Heart left ventricle (tissue), 16 donors: ENCODE results near the gene TBC1D5. TPM values are rescaled to one million over a fixed set of nuclear protein-coding genes. Genes with fewer than 3 reads are reported as not detected.

ENCODE experiments used
- ATAC-seq, 4 donors: fragments of 200-7000 bp; cut with Tn5 transposase; one replicate each; pipeline ENCODE4 v1.9.1; 2020 to 2022; ENCODE audit warnings: moderate library complexity in 4 of 4, mild to moderate bottlenecking in 3 of 4, moderate number of reproducible peaks in 1 of 4
- DNase-seq, 5 donors: peaks; one replicate each; pipeline ENCODE4 v3.0.0-alpha.2; 2020
- H3K27ac ChIP-seq, 12 donors: fragments of 200-600 bp; sonication (generic) in 4 of 12; one replicate each; pipeline versions ENCODE4 v1.5.0 to v1.8.0; 2016 to 2022; ENCODE audit warnings: mild to moderate bottlenecking in 2 of 12
- H3K27me3 ChIP-seq, 9 donors: fragments of 200-600 bp; sonication (generic) in 2 of 9; one replicate each; pipeline versions ENCODE4 v1.5.1 to v1.8.0; 2016 to 2022; ENCODE audit warnings: mild to moderate bottlenecking in 3 of 9
- H3K36me3 ChIP-seq, 9 donors: fragments of 200-600 bp; sonication (generic) in 2 of 9; one replicate each; pipeline versions ENCODE4 v1.5.0 to v1.8.0; 2018 to 2022; ENCODE audit warnings: mild to moderate bottlenecking in 2 of 9
- H3K4me1 ChIP-seq, 12 donors: fragments of 200-600 bp; sonication (generic) in 4 of 12; one replicate each; pipeline versions ENCODE4 v1.5.0 to v1.8.0; 2016 to 2022; ENCODE audit warnings: mild to moderate bottlenecking in 3 of 12
- H3K4me3 ChIP-seq, 12 donors: fragments of 200-600 bp; sonication (generic) in 4 of 12; one replicate each; pipeline versions ENCODE4 v1.5.0 to v1.8.0; 2017 to 2022; ENCODE audit warnings: mild to moderate bottlenecking in 9 of 12, moderate library complexity in 4 of 12
- H3K9me3 ChIP-seq, 12 donors: fragments of 200-600 bp; sonication (generic) in 4 of 12; one replicate each; pipeline versions ENCODE4 v1.5.0 to v1.8.0; 2016 to 2022; ENCODE audit warnings: mild to moderate bottlenecking in 1 of 12
- POLR2A ChIP-seq, 2 donors: fragments of 450-650 bp; IDR thresholded peaks; one replicate each; pipeline ENCODE4 v1.6.1; 2017; ENCODE audit warnings: antibody characterized with exemption in 2 of 2, mild to moderate bottlenecking in 2 of 2, moderate library complexity in 2 of 2
- WGBS, 4 donors: extraction: QIAGEN DNeasy Blood & Tissue Kit in 2 of 4; methylation state at CpG; one replicate each; pipeline versions ENCODE4 v1.1.5 to v1.1.7; 2013 to 2018; 5-methylcytosine and 5-hydroxymethylcytosine counted together
- intact Hi-C, 10 donors: fragments of 100-400 bp; cut with DNase I; formaldehyde crosslinking; loops; one replicate each; pipeline versions ENCODE4 v1.11.1 to v1.14.2; 2022
- polyA plus RNA-seq, 2 donors: library from polyadenylated mRNA; stranded (reverse); fragments of 200-250 nt; gene quantifications; one replicate each; pipeline ENCODE4 v1.2.3, GENCODE V29; 2013
- total RNA-seq, 9 donors: library from RNA; depleted of rRNA in 2 of 9; stranded (reverse); fragments of >200 nt in 2 of 9; fragmentation: NEBNext Ultra II Directional in 3 of 9; extraction: Animal tissue kit (Norgen Biotek cat#: 25700) in 3 of 9; gene quantifications; one replicate each; pipeline versions ENCODE4 v1.1.0 to v1.2.4, GENCODE V29; 2016 to 2023
- TF ChIP-seq, protein P1 (sequence below), 12 donors: fragments of 200-600 bp; sonication (generic) in 4 of 12; IDR thresholded peaks; one replicate each; pipeline versions ENCODE4 v1.5.0 to v1.8.0; 2018 to 2022; ENCODE audit warnings: antibody characterized with exemption in 12 of 12, mild to moderate bottlenecking in 5 of 12
- donor health status: ischemic (EF 13 %, LVEDD 7.1; RV severe dilation, severe dysfunction).
- donor health status: healthy with polysubstance abuse.
- donor health status: DM: no; HTN: yes; CAD: no.
- donor health status: DM: no; HTN: no; CAD: no.
- donor health status: ischemic (EF 25% LVEDD 6.9; RV normal size, moderate dysfunction).
- donor health status: ischemic (EF 25% LVEDD 5.7; RV mildly dilated, moderate dysfunction).
- donor health status: healthy.
- donor health status: DM: yes; HTN: yes; CAD: no.
- donor health status: ischemic (EF 35%, LVEDD 5.7; RV mildly dilated, moderate dysfunction).
- donor health status: nonischemic (EF 11% LVEDD 7.7; RV severe dilation, severe dysfunction).
- donor health status: DM: yes; HTN: yes; CAD: no.
- donor health status: PGD.
- donor health status: ischemic (EF 29% LVEDD 5.4; RV normal size, mild dysfunction).
- donor health status: nonischemic (EF 23%, LVEDD 6.1; RV moderate dilation, normal function).

Gene TBC1D5
- total and polyA plus RNA-seq, 11 donors, result 5.8 to 48.3 (median 31.1) TPM

- peaks cover 0 to 24% (median 18%) of the 10 kb centered on the region in 9 donors for H3K36me3 ChIP-seq
- no peaks in the 10 kb centered on the region for H3K27me3 ChIP-seq
- no peaks in the 10 kb centered on the region for H3K9me3 ChIP-seq
- TF ChIP-seq POLR2A (IDR thresholded peaks at IDR 0.05), result no peak
- TF ChIP-seq, protein P1, sequence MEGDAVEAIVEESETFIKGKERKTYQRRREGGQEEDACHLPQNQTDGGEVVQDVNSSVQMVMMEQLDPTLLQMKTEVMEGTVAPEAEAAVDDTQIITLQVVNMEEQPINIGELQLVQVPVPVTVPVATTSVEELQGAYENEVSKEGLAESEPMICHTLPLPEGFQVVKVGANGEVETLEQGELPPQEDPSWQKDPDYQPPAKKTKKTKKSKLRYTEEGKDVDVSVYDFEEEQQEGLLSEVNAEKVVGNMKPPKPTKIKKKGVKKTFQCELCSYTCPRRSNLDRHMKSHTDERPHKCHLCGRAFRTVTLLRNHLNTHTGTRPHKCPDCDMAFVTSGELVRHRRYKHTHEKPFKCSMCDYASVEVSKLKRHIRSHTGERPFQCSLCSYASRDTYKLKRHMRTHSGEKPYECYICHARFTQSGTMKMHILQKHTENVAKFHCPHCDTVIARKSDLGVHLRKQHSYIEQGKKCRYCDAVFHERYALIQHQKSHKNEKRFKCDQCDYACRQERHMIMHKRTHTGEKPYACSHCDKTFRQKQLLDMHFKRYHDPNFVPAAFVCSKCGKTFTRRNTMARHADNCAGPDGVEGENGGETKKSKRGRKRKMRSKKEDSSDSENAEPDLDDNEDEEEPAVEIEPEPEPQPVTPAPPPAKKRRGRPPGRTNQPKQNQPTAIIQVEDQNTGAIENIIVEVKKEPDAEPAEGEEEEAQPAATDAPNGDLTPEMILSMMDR (IDR thresholded peaks at IDR 0.05), result no peak
- ATAC-seq (no peak), DNase-seq (no peak)
- intact Hi-C loops, result no loop called here
- no peak overlapping the region for H3K4me3 ChIP-seq
- H3K27ac ChIP-seq, result no peak overlapping the region
- peaks cover 0 to 40% (median 20%) of the 10 kb centered on the region in 12 donors for H3K4me1 ChIP-seq
Measured at GRCh38 chr3:17183951-17184550, 558.4 kb downstream of the TBC1D5 start.

GRCh38 chr3:17182166-17182565 lies 560.3 kb downstream of the TBC1D5 start:
- peaks cover 0 to 29% (median 13%) of the 10 kb centered on the region in 12 donors for H3K4me1 ChIP-seq
- WGBS, 4 donors, result 33 to 52% (median 41%) methylated on average over 5 of the region's 5 CpGs
- H3K27me3 ChIP-seq, result no peaks in the 10 kb centered on the region
- intact Hi-C loops, result no loop called here
- TF ChIP-seq, protein P1 (IDR thresholded peaks at IDR 0.05), result no peak
- no peak for TF ChIP-seq POLR2A (IDR thresholded peaks at IDR 0.05)
- DNase-seq (no peak), ATAC-seq (no peak)
- H3K36me3 ChIP-seq, result peaks cover 0 to 24% (median 18%) of the 10 kb centered on the region in 9 donors
- peak overlapping the region in 1 of 12 donors; percentile 22 for H3K27ac ChIP-seq
- H3K9me3 ChIP-seq, result no peaks in the 10 kb centered on the region
- H3K4me3 ChIP-seq, result no peak overlapping the region

GRCh38 chr3:17181413-17181907 lies 561.0 kb downstream of the TBC1D5 start:
- Histone ChIP-seq H3K4me3 (no peak overlapping the region), H3K27me3 (no peaks in the 10 kb centered on the region), H3K4me1 (peaks cover 0 to 35% (median 14%) of the 10 kb centered on the region in 12 donors), H3K9me3 (no peaks in the 10 kb centered on the region), H3K27ac (peak overlapping the region in 1 of 12 donors; percentile 32), H3K36me3 (peaks cover 0 to 24% (median 18%) of the 10 kb centered on the region in 9 donors)
- intact Hi-C loops, result no loop called here
- ATAC-seq (peak in 2 of 4 donors; percentile 14 to 48), DNase-seq (no peak)
- 52 to 58% (median 57%) methylated on average over 2 of the region's 2 CpGs for WGBS, 4 donors
- TF ChIP-seq, protein P1 (IDR thresholded peaks at IDR 0.05), result no peak
- TF ChIP-seq POLR2A (IDR thresholded peaks at IDR 0.05), result no peak

DNA sequence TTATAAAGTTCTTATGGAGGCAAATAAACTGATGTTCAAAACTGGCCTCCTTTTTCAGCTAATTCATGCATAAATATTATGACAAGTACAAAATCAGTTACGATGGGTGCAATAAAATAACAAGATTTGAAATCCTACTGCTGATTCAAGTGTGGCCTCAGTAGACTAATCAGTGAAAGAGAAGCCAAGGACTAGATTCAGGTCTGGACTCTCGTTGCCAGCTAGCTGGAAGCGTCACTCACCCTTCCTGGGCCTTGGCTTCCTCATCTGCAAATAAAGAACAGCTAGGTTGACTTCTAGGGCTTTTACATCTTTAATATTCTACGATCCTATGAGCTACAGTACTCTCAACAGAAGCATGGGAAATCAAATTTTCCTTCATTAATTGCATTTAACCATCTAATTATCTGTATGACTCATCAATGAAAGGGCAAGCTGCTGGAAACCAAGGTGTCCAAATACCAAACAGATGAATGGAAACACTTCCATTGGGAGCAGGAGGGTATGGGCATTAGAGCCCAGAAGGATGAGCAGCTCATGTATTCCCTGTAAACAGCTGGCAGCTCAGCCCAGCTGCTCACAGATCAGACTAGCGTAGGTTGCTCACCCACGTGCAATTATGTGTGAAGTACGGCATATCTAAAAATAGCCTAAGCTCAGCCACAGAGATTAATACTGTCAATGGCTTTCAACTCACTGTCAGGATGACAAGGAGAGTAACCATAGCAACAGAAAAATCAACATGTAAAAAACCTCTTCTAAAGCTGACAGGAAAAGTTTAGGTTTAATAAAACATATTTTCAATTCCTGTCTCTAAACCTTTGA lies 562.8 kb downstream of the TBC1D5 start:
- no peak for TF ChIP-seq POLR2A (IDR thresholded peaks at IDR 0.05)
- TF ChIP-seq, protein P1 (IDR thresholded peaks at IDR 0.05), result no peak
- Histone ChIP-seq H3K27ac (peak overlapping the region in 1 of 12 donors; percentile 0), H3K9me3 (no peaks in the 10 kb centered on the region), H3K36me3 (peaks cover 0 to 18% (median 13%) of the 10 kb centered on the region in 9 donors), H3K27me3 (no peaks in the 10 kb centered on the region), H3K4me3 (no peak overlapping the region), H3K4me1 (peaks cover 0 to 51% (median 25%) of the 10 kb centered on the region in 12 donors)
- DNase-seq (peak in 4 of 5 donors; percentile 30 to 58 (median 49)), ATAC-seq (peak; percentile 70 to 89 (median 88))
- 57 to 73% (median 65%) methylated on average over 7 of the region's 7 CpGs for WGBS, 4 donors
- intact Hi-C loops, result no loop called here
